NCI-H526 (cell line): ENCODE results near the gene STX12.

Experiments used
- DNase-seq, 2 experiments: peaks; one replicate each; lab custom pipeline; 2025; lab: John Stamatoyannopoulos, UW

Gene STX12

DNA sequence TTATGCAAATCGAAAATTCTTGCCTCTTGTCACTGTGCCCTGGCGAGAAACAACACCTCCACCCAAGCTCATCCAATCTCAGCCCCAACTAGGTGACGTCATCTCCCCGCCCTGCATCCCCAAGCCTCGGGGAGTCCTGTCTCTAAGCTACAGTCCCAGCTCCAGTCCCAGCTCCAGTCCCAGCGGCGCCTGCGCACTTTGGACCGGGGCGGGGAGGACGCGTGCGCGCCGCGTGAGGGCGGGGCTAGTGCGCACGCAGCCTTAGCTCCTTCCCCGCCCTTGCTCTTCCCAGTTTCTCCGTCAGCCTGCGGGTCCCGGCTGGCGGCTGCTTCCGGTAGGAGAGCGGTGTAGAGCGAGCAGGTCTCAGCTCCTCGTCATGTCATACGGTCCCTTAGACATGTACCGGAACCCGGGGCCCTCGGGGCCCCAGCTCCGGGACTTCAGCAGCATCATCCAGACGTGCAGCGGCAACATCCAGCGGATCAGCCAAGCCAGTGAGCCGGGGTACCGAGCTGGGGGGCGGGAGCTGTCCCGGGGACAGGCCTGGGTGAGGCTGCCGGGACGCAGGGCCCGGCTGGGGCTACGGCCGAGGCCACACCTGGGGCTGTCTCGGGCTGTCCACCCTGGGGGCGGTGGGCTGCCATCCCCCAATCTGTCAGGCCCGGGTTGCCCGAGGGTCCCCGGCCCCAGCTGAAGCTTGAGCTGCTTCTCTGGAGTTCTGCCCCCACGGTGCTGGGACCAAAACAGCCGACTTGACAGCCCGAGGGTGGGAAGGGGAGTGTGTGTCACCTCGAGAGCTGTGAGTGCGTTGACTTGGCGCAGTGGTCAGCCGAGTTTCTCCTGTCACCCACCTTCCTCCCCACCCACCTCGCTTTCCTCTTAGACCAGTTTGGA lies at the start of gene STX12:
STX12 (plus strand) TSS at position 288 of the 894 bp plus-strand sequence; CDS start at position 377, 89 bp downstream.
- DNase-seq, result peak; percentile 96 to 98

DNA sequence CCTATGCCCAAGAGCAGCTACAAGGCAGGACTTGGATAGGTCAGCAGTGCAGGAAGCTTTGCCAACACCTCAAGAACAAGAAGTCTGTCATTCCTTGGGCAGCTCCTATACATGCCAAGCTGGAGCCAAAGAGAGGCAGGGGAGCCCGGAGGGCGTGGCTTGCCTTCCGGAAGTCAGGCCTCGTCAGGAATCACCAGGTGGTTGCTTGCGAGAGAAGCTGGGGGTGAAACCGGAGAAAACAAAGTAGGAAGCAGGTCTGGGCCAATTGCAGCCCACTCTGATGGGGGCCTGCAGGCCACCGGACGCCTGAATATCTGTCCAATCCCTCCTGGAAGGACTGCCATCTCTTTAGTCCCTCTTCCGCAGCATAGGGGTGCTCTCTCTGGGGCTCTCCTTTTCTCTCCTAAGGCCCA lies 48.1 kb upstream of the STX12 start:
- DNase-seq, result peak; percentile 70 to 80

DNA sequence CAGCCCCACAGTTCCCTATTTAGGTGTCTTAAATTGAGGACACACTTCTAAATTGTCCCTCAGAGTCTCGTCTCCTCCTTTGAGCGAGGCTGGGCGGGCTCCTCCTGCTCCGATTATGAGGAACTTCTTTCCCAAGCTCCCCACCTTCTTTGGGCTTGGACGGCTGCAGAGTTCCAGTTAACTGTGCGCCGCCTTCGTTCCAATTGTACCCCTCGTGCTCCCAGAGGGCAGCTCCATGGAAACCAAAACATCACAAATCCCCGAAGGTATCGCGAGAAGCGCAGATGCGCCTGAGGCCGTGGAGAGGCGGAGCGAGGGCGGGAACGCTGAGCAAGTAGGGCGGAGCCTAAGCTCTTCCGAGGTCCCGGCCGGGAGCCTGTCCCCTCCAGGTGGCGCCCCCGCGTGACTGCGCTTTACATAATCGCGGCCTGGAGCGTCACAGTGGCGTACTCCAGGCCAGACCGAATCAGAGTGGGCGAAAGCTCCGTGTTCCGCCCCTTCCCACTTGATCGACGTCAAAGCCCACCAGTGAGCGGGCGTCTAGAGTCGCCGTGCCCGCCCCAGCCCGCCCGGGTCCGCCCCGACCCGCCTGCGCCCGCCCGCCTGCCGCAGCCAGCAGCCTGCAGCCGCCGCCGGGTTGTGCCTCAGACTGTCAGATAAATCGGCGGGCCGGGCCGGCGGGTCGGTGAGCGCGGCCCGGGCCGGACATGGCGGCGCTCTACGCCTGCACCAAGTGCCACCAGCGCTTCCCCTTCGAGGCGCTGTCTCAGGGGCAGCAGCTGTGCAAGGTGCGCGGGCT lies 47.4 kb upstream of the STX12 start, which contains the start of gene FAM76A:
FAM76A (plus strand) TSS at position 588 of the 799 bp plus-strand sequence; CDS start at position 708, 120 bp downstream.
- DNase-seq, result peak; percentile 96 to 99

DNA sequence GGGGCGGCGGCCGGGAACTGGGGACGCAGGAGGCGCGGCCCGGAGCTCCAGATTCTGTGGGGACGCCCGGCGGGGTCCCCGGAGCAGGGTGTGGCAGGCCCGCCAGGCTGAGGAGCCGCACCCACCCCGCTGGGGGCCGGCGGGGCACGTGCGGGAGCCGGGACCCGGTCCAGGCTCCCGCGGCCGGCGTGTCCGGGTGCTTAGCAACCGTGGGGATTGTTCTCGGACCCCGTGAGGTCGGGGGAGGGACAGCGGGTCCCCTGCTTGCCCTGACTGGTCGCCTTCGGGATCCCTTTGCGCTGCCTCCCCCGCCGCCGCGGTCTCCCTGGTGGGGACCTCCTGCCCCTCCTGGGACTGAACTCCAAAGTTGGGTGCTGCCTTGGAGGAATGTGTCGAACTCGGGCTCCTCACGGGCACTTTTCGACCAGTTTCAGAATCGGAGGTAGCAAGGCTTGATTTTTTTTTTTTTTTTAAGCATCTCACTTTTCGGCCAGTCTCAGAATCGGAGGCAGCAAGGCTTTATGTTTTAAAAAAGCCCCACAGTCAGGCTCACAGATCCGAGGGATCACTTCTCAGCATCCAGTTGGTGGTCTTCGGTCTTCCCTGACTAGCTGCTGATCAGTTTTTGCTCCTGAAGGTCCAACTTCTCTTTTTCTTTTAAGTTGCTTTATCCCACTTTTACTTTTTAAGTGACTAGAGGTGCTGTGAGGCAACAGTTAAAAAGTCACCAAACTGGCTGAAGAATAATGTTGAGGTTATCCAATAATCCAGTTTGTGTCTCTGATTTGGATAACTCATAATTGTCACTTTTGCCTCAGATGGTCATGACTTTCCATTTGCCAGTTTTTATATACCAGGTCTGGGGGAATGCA lies 46.6 kb upstream of the STX12 start:
- DNase-seq, result peak; percentile 46 to 72

DNA sequence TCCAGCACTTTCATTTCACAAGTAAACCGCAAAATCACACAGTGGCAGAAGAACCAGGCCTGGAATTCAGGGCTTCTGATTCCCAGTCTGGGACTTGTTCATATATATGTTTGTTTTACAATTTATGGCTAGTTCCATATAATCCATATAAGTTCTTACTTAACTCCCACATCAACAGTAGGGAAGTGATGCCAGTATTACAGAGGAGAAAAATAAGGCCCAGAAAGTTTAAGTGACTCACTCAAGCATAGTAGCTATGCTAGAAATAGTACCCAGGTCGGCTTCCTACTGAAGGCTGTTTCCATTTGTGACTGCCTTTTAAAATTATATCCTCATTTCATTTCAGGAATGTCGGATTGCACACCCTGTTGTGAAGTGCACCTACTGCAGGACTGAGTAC lies 45.9 kb upstream of the STX12 start:
- DNase-seq, result no peak

DNA sequence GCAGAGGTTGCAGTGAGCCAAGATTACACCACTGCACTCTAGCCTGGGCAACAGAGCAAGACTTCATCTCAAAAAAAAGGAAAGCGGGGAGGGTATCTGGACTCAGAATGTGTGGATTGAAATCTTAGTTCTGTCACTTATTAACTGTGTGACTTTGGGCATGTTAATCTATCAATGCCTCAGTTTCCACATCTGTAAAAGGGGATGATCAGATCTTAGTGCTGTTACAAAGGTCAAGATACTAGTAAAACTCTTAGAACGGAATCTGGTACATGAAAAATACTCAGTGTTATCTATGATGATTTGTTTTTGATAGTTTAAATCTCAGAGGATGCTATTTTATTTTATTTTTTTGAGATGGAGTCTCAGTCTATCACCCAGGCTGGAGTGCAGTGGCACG lies 36.8 kb upstream of the STX12 start:
- DNase-seq, result no peak

DNA sequence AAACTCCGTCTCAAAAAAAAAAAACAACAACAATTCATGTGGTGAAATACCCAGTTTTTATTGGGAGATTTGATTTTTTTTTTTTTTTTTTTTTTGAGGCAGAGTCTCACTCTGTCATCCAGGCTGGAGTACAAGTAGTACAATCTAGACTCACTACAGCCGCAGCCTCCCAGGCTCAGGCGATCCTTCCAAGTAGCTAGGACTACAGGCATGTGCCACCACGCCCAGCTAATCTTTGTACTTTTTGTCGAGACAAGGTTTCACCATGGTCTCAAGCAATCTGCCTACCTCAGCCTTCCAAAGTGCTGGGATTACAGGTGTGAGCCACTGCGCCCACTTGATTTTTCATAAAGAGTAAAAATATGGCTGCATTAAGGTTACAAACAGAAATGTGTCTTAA lies 31.9 kb upstream of the STX12 start:
- no peak for DNase-seq

DNA sequence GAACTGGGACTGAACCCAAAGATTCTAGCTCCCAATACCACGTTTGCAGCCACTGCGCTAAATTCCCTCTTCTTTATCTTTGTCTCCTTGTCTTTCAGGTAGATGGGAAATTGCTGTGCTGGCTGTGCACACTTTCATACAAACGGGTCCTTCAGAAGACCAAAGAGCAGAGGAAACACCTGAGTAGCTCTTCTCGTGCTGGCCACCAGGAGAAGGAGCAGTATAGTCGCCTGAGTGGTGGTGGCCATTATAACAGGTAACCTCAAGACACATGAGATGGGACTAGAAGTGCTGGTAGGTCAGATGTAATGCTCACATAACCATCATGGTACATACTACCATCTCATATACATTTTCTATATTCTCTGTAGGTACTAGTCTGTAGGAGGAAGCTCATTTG lies 28.5 kb upstream of the STX12 start:
- DNase-seq, result no peak

DNA sequence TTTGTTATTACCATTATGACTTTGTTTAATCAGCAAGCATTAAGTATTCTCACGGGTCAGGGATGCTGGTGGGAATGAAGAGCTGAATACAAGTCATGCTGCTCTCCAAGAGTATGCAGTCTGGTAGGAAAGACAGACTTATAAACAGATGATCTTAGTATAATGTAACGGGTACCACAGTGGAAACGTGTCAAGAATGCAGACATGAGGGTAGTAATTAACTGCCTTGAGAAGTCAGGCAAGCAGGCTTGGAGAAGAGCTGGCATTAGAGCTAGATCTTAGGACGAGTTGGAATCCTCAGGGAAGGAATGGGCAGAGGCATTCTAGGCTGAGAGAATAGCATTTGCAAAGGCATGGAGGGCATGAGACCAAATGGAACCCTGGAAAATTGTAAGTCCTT lies 27.6 kb upstream of the STX12 start:
- no peak for DNase-seq

DNA sequence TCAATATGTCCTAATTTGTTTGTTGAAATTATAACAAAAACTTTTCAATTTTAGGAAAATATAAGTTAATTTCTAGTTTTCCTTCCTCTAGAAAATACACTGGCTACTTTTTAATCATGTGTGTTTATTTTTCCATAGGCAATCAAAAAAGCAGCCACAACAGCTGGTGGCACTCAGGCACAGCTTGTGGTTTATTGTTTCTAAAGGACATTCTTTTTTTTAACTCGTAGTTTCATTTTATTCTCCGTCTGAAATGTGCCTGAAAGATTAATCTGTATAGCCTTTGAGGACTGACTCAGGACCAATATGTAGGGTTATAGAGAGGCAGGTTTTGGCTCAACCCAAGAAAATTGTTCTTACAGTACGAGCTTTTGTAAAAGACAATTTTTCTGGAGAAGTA lies 20.7 kb upstream of the STX12 start:
- no peak for DNase-seq

DNA sequence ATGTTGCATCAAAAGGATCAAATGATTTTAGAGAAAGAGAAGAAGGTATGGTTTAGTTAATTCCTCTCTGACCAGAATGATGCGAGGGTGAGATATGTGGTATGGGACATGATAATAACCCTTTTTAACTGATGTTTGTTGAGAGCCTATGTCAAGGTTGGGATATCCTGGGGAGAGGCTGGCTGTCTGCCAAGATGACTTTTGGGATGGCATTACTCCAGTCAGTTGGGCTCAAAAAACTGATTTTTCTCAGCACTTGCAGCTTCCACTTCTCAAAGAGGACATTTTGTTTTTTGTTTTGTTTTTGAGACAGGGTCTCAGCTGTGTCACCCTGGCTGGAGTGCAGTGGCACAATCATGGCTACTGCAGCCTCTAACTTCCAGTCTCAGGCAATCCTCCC lies 17.7 kb upstream of the STX12 start:
- no peak for DNase-seq

DNA sequence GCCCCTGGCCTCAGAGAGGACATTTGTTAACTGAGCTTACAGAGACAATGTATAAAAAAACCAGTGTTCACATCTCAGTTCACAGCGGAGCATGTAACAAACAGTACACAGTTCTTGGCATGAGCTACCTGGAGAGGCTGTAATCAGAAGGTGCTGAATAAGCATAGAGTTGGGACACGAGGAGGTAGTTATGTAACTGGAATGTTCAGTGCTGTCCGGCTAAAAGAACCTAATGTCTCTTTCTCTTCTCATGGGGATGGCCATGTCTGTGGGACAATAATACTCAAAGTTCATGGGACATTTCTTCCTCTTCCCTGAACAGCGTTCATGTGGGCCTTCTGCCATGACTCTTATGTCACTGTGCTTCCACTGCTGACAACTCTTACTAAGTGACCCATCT lies 17.2 kb upstream of the STX12 start:
- DNase-seq, result no peak

DNA sequence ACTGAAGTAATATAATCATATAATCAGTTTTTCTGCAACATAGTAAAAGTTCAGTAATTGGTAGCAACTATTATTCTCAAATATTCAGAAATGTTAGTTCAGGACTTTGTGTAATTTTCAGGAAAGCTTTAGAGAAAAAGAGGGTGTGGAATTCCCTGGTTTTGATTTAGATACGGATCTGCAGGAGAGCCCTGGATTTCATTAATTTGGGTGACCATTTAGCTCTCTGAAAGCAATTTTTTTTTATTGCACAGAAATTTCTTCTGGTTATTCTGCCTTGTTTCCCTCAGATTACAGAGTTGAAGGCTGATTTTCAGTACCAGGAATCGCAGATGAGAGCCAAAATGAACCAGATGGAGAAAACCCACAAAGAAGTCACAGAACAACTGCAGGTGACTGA lies 13.8 kb upstream of the STX12 start:
- no peak for DNase-seq

DNA sequence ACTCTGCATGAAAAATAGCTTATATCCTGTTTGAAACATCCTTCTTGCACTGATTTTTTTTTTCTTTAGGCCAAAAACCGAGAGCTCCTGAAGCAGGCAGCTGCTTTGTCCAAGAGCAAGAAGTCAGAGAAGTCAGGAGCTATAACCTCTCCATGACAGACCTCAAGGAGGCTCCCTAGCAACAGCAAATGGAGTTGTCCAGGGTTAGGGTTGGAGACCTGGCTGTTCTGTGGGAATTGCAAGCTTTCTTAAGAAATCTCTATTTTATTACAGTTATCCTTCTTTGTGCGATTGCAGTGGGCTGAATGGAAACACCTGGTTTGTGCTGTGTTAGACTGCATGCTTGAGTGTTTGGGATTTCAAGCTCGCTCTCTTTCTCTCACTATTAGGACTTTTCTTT lies 12.6 kb upstream of the STX12 start:
- DNase-seq, result peak in 1 of 2 experiments; percentile 2

DNA sequence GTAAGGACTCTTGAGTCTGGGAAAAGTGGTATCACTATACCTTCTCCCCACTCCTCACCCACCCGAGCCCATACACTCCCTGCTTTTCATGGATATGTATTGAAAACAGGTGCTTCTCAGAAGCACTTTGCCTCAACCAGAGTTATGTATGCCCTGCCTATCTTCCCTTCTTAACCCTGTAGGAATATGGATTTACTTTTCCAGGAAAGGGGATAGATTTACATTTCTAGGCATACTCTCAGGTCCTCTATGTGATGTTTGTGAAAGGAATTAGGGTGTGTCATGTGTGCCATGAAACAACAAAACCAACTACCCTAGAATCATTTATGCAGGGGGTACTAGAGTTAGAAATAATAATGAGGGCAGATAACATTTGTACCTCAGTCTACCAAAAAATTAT lies 11.0 kb upstream of the STX12 start:
- DNase-seq, result no peak

DNA sequence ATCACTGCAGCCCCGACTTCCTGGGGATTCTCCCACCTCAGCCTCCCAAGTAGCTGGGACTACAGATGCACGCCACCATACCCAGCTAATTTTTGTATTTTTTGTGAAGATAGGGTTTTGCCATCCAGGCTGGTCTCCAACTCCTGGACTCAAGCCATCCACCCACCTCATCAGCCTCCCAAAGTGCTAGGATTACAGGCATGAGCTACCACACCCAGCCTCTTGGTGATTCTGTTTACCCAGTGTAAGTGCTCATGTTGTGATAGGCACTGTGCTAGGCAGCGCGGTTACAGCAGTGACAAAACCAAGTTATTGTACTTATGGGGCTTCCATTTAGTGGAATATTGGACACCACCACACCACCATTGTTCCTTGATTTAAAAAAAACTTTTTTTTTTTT lies 9.7 kb upstream of the STX12 start:
- no peak for DNase-seq

DNA sequence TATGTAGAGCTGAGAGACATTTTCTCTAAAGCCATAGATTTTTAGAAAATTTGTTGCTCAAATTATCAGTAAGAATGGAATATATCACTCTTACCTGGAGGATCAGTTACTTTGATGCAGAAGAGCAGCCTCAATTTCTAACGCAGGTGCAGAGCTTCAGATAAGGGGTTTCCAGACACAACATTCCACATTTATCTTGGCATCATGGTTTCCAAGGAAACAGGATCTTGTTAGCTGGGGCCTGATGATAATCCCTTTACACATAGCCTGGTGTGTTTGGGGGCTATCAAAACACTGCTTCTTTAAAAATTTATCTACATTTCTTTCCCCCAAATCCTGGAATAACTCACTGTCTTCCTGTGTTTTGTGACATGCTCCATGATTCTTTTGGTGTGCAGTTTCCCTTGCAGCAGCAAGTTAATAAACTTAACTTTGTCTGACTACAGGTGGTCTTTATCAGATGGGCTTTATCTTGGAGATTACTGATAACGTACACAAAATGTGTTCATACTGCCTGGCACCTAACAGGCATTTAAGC lies 2.7 kb upstream of the STX12 start:
- DNase-seq, result no peak

DNA sequence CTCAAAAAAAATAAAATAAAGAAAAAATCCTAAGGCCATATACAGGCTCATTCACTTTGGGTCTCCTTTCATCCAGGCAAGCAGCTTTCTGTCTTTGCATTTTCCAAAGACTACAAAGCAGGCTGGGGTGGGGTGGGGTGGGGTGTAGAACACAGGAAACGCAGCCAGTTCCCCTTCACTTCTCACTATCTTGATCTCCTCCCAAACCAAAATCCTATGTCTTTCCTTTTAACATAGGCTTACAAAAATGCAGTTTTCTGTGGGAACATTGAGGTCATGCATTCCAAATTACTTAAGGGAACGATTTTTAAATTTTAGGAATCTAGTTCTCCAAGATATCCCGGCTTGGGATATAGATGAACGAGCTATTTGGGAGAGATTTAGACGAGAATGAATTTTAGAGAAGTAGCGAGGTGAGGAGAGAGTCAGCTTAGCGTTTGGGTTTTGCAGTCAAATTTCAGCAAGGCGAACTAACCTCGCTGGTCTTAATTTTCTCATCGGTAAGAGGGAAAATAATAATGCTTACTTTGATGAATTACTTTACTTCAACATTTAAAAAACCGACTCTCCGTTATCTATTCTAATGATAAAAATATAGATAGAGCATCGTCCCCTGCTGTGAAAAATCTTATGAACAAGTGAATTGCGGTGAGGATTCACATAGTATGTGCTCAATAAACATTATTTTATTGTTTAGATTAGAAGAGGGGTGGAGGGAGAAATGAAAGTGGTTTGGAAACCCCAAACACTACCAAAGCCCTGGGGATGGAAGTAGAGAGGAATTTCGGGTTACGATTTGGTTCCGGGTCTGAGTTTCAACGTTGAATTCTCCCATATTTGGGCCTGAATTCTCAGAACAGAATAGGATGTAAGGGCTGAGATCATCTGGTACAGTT lies 735 bp upstream of the STX12 start:
- no peak for DNase-seq

DNA sequence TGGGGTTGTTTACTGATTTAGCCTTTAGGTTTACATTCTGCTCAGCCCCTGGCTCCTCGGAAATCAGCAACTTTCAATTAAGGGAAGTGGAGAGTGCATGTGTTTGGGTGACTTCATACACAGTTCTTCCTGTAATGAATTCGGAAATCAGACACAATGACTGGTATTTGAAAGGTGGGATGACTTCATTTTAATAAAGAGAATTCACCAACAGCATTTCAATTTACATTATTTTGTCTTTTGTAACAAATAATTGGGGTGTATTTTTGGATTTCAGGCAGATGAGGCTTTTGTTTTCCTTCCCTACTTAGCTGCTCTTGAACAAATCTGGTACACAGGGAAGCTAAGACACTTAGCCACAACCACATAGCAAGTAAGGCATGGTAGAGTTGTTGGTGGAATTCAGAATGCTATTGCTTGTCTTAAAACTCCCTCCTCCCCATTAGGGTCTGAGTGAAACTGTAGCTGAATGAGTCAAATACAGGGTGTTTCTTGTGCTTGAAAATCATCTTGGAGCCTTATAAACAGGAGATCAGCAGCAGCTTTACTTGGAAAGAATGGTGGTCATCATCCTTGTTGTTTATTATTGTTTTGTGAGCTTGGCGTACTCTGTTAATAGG lies 917 bp downstream of the STX12 start:
- no peak for DNase-seq

DNA sequence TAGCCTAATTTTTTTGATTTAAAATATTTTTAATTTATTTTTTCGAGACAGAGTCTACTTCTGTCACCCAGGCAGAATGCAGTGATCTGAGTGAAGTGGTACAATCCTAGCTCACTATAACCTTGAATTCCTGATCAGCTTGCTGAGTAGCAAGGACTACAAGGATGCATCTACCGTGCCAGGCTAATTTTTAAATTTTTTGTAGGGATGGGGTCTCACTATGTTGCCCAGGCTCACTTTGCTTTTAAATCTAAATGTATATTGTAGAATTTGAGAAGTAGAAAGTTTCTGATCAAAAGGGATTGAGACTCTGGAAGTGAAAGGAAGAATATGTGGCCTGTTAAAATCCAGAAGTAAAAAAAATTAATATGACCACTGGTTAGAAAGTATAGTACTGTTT lies 1.6 kb downstream of the STX12 start:
- no peak for DNase-seq
